Measurements from ENCODE around the gene AQP1. TPM values are rescaled to one million over a fixed set of nuclear protein-coding genes. Genes with fewer than 3 reads are reported as not detected.

AQP1 gene
- total RNA-seq, 1 donor from 2014 or later, result 0.31 TPM

DNA sequence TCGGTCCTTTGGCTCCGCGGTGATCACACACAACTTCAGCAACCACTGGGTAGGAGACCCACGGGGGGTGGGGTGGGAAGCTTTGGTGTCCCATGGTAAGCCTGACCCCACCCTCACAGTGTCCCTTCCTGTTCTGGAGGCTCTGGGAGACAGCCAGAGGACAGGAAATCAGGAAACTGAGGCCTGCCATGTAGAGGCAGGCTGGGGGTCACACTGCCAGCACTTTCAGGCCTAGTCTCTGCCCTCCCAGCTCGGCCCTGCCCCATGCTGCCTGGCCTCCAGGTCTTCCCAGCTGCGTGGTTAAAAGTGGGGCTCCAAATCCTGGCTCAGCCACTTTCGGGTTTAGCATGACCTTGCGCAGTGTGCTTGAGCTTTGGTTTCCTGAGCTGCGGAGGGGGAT is 10.9 kb downstream of the AQP1 start:
- DNase-seq, result no peak

DNA sequence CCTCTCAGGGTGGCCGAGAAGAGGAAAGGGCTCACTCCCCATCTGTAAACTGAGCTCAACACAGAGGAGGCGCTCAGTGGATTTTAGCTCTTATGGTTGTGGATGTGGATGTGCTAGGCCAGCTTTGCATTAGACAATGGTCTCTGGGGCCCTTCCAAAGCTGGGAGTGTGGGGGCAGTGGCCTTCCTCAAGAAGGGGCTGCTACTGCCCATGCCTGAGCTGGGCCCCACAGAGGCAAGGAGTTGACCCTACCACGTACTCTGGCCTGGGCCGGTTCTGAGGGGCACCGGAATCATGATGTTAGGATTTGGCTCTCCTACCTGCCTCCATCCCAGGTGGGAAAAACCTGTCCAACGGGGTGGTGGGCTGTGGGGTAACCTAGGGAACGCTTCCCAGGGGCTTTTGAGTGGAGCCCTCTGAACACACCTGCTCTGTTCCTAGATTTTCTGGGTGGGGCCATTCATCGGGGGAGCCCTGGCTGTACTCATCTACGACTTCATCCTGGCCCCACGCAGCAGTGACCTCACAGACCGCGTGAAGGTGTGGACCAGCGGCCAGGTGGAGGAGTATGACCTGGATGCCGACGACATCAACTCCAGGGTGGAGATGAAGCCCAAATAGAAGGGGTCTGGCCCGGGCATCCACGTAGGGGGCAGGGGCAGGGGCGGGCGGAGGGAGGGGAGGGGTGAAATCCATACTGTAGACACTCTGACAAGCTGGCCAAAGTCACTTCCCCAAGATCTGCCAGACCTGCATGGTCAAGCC is 11.5 kb downstream of the AQP1 start:
- DNase-seq, result no peak

DNA sequence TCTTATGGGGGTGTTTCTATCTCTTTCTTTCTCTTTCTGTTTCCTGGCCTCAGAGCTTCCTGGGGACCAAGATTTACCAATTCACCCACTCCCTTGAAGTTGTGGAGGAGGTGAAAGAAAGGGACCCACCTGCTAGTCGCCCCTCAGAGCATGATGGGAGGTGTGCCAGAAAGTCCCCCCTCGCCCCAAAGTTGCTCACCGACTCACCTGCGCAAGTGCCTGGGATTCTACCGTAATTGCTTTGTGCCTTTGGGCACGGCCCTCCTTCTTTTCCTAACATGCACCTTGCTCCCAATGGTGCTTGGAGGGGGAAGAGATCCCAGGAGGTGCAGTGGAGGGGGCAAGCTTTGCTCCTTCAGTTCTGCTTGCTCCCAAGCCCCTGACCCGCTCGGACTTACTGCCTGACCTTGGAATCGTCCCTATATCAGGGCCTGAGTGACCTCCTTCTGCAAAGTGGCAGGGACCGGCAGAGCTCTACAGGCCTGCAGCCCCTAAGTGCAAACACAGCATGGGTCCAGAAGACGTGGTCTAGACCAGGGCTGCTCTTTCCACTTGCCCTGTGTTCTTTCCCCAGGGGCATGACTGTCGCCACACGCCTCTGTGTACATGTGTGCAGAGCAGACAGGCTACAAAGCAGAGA is 12.2 kb downstream of the AQP1 start:
- DNase-seq, result no peak

DNA sequence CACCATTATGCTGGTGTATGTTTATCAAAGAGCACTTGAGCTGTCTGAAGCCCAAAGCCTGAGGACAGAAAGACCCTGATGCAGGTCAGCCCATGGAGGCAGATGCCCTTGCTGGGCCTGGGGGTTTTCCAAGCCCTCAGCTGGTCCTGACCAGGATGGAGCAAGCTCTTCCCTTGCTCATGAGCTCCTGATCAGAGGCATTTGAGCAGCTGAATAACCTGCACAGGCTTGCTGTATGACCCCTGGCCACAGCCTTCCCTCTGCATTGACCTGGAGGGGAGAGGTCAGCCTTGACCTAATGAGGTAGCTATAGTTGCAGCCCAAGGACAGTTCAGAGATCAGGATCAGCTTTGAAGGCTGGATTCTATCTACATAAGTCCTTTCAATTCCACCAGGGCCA is 13.0 kb downstream of the AQP1 start:
- DNase-seq, result no peak

DNA sequence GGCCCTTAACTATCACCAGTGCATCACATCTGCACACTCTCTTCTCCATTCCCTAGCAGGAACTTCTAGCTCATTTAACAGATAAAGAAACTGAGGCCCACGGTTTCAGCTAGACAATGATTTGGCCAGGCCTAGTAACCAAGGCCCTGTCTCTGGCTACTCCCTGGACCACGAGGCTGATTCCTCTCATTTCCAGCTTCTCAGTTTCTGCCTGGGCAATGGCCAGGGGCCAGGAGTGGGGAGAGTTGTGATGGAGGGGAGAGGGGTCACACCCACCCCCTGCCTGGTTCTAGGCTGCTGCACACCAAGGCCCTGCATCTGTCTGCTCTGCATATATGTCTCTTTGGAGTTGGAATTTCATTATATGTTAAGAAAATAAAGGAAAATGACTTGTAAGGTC is 13.5 kb downstream of the AQP1 start:
- no peak for DNase-seq

DNA sequence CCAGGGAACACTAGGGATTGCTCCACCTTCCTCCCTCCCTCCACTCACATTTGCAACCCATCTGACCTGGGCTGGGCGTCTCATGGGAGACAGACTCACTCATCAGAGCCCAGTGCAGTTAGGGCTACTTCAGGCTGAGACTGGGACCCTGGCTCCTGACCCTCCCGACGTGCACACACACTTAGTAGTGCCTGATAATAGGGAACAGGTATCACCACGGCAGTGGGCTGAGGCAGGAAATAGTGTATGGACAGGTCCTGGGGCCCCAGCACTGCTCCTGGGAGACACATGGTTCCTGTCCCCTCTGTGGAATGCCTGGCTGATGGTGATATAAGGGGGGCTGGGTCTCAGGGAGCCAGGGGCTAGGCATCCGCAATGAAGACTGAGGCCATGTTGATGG is 14.3 kb downstream of the AQP1 start:
- no peak for DNase-seq

DNA sequence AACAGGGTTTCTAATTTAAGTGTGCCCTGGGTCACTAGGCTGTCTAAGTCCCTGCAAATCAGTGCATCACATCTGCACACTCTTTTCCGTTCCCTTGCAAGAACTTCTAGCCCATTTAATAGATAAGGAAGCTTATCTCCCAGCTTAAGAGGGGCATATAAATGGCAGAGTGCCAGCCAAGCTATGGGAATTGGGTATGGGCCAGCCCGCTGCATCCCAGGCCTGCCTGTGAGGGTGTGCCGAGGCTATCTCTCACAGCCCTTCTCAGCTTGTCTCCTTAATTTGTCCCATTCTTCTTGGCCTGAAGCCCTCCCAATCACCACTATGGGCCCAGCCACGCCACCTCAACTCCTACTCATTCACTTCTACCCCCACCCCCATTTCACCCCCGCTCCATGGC is 14.7 kb downstream of the AQP1 start:
- no peak for DNase-seq

DNA sequence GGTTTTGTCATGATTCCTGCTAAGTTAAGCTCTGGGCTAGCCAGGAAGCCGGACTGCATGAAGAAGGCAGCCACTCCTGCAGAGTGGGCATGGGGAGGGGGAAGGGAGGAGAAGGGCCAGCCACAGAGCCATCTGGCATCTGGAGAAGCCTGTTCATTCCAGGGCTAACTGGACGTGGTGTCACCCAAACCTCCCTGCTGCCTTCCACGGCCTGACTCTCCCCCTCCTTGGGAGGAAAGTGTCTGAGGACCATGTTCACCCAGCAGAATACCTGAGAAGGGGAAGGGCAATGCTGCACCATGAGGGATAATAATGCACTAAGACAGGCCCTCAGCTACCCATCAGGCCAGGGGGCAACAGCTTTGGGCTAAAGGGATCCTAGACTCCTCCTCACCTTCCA is 15.4 kb downstream of the AQP1 start:
- no peak for DNase-seq

DNA sequence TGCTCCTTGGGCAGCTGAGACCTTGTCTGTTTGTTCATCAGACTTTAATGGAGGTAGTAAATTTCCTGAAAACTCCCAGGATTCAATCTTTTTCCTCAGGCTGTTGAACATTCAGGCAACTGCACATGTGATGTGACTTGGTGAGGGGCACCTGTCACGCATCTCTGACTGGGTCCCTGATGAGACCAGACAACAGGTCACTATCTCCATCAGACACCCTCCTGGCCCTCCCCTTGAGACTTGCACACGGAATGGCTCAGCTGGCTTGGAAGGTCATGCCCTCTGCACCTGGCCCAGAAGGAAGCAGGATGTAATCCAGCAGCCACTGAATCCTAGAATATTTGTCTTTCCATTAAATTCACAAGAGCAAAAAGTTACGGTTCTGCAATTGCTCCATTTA is 15.9 kb downstream of the AQP1 start:
- no peak for DNase-seq

DNA sequence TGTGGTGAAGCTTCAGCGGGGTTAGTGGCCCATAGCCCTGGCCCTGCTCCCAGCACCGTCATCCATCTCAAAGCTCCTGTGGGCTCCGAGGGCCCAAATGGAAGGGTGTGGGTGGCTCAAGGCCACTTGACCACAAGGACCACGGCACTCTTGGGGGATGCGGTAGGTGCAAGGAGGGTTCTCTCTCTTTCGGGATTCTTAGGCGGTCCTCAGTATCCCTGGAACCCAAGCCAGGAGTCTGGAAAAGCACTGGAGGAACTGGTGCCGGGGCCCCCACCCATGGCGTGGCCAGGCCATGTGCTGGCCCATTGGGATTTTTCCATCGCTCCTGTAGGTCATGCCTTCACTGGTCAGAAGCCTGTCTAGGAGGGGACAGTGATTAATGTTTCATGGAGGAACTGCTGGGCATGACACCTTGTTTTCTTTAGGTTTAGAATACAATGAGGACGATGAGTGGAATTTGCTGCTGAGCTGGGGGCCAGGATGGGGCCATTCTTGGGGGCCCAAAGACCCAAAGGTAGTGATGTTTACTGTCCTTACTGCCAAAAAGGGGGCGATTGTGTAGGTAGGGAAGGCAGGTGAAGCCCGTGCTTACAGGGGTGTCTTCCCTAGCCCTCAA is 16.7 kb downstream of the AQP1 start:
- DNase-seq, result no peak

DNA sequence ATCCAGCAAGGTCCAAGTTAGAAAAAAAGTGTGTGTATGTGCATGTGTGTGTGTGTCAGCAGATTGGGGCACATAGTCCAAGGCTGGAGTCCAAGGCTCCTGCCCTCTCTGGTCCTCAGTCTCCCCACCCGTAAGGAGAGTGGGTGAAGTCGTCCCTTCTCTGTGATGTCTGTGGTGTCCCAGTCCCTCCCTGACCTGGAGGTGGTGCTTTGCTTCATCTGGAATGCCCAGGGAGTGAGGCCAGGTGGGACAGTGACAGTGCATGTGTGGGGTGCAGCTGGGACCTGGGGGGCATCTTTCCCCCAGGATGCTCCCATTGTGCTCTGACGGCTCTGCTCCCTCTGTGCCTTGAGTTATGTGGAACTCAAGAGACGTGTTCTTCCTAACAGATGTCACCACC is 18.0 kb downstream of the AQP1 start:
- DNase-seq, result no peak

DNA sequence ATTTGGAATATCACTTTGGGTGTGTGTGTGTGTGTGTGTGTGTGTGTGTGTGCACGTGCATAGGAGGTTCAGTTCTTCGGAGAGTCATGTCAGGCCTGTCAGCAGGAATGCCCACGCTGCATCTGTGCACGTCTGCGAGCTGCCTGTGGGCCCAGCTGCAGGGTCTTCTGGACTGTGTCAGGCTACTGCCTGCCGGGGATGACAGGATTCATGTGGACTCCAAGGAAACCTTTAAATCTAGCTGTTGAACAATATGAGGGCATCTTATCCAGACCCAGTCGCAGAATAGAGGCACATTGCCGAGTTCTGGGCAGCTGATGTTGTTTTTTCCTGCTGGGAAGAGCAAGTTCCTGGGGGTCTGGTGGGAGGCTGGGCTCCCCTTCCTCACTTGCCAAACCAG is 19.0 kb downstream of the AQP1 start:
- DNase-seq, result no peak

DNA sequence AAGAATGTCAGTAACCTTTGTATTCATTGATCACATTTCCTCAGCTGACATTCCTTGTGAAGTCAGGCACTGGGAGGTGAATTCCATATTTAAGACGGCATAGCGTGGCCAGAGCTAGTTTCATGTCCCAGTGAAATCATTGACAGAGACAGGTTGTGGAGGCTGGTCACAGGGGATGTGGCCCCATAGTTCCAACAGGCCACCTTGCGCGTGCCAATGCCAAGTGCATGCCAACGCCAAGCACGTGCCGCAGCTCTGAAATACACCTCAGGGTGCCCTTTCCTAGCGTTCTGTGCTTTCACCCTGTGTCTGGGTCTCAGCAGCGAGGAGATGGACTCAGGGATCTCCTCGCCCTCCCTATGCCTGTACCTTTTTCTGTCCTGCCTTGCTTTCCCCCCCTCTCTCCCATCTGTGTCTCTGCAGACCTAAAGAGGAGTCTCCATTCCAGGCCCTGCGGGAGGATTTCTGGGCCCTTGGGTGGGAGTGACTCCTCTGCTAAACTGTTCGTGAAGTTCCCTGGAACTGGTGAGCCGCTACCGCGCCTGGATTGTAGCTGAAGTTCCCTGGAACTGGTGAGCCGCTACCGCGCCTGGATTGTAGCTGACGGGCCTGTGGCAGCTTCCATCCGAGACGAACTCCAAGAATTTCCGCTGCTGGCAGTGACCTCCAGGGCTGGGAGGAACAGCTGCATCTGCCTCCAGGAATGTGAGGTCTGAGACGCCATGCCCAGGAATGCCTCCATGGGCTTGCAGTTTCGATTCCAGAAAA is 19.7 kb downstream of the AQP1 start:
- DNase-seq, result no peak

DNA sequence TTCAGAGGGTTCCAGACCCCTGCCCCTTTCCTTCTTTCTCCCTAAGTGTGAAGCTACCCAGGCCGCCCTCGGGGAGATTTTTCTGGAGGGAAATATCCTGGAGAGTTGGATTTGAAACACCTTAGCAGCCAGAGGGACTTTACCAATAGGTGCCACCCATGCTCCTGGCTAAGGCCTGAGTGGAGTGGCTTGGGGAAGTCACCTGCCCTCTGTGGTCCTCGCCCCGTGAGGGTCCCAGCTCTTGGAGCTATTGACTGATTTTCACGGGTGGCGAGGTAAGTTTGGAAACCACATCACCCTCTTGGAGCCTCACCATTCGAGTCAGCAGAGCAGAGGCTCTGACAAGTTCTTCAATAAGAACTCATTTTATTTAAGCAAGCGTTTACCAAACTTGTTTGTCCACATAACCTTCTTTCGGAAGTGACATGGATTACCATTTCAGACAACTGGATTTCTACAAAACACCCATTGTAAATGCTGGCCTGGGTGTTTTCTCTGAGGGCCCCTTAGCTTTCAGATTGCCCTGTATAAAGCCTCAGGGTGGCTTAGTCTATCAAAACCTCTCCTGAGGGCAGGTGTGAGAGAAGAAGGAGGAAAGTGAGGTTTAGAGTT is 20.4 kb downstream of the AQP1 start:
- no peak for DNase-seq

DNA sequence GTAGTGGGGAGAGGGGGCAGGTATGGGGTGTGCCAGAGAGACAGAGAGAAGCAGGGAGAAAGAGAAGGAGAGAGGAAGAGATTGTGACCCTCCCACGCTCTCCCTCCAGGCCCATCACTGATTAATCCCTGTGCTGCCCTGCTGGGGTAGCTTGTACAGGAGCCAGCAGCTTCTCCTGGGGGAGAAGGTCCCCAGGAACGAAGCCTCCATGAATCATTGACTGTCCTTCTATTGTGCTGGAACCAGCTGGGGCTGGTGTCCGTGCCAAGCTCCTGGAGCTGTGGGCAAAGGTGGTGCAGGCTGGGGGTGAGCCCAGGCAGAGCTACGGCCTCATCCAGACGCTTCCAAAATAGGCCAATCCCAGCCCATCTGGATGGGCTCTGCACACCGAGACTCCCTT is 20.9 kb downstream of the AQP1 start:
- DNase-seq, result no peak

DNA sequence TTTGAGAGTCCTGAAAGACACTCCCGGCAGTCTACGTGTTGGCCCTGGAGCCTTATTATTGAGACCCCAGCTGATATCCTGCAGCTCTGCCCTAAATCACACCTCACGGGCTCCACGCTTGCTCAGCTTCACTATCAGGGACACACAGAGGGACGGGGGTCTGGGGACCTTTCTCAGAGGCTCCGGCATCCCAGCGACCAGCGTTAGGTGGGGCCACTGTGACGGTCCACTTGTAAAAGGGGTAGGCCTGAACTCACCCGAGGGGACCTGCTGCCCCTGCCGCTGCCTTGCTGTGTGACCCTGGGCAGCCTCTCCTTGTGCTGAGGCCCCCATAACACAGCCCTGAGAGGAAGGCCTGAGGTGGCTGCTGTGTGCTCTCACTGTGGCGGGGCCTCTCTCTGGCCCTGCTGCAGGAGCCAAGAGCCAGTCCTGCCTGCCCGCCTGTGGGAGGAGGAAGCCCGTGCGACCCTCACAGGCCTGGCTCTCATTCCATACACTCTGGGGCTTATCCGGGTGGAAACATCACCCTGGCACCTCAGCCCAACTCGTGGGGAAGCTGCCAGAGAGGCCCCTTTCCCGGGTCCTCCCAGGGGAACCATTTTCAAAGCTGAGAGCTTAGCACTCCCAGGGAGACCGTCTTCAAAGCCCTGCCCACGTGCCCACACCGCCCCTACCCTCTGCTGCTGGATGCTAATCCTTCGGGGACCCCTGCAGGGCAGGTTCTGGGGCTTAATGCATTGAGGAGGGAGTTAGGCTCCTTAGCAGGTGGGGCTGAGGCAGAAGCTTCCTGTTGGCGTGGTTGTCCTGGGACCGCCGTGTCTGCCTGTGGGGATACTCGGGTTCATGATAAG is 21.7 kb downstream of the AQP1 start:
- no peak for DNase-seq

DNA sequence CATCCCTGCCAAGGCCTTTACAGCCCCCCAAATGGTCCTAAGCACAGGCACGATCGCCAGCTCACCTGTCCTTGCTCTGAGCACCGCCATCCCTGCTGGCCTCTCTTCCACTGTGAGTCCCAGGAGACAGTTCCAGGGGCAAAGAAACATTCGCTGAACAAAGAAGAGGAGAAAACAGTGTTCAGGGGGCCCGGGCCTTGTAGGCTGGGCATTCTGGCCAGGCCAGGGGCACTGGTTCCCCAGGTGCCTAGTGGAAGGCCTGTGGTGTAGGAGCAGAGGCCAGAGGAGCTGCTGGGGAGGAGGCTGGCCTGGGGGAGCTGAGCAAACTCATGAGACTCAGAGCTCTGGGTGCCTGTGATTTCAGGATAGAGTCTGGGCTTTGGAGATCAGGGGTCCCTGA is 22.6 kb downstream of the AQP1 start:
- no peak for DNase-seq

DNA sequence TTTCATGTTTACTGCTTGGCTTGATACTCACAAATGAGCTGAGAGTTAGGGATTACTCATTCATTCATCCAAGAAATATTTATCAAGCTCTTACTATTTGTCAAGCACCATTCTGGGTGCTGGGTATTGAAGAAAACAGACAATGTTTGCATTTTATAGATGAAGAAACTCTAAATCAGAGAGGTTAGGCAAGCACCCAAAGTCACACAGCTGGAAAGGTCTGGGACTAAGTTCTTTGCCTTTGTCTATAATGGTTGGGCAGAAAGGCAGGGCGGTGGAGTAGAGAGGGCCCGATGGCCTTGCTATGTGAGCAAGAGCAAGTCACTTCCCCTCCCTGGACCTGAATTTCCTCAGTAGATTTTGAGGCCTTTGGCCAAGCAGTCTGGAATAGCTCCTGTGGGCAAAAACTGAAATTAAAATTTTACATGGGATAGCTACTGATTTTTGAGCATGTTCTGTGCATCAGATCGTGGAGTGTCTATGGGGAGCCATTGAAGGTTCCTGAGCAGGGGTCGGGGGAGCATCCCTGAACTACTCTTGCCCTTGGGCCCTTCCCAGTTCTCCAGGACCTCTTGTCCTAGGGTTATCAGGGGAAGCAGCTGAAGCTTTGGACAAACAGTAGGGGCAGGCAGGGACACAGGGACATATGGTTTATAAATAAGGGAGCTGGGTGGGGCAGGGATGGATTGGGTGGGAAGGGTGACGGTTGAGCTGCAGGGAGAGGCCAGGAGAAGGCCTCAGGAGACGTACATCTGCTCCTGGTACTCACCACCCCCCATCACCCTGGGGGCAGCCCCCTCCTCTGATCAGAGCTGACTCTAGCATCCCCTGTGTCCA is 23.3 kb downstream of the AQP1 start:
- DNase-seq, result no peak

DNA sequence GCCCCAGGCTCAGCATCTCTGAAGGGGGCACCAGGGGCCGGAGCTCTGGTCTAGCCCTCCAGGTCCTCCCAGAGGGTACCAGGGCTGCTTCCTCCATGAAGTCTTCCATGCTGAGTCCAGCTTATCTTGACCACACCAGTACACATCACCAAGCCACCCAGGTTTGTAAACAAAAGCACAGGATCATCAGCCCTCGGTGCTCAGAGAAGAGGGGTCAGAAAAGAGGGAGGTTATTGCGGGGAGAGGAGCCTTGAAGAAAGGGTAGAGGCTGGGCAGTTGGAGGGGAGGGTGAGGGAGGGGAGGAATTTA is 23.9 kb downstream of the AQP1 start:
- no peak for DNase-seq

DNA sequence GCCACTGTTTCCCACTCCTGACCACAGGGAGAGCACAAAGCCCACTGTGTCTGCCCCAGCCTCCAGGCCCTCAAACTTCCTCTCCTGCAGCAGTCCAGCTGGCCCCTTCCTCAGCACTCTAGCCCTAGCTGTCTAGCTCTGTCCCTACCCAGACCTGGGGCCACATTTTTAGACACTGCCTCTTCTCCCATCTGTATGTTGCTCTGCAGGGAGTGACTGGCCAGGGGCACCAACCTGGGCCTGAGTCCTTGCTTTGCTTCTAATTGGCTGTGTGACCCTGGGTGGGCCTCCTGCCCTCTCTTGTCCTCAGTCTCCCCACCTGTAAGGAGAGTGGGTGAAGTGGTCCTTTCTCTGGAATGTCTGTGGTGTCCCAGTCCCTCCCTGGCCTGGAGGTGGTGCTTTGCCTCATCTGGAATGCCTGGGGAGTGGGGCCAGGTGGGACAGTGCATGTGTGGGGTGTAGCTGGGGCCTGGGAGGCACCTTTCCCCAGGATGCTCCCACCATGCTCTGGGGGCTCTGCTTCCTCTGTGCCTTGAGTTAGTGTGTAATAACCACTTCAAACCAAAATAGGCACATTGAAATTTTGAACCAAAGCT is 25.1 kb downstream of the AQP1 start:
- DNase-seq, result no peak

DNA sequence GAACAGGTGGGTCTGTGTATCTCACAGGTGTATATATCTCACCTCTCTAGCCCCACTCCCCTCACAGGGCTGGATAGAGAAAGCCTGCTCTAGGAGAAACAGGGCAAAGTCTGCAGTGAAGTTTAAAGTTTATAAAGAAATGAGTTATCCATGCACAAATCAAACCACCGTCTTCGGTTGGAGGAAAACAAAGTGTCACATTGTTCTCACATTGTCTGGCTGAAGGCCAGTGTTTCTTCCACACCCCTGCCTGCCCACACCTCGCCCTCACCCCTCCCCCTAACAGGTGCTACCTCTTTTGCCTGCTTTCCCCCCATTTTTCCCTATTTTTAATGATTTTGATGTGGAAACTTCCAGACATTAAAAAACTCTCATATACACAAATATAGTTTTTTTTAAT is 25.8 kb downstream of the AQP1 start:
- no peak for DNase-seq
